GM18505 (cell line): ENCODE results near the gene ATG4D.
"Not testable (repeated sequence)": the region's sequence is repeated elsewhere in the genome, so short reads cannot be mapped to it uniquely, and the experiment has no call there.

Experiments used
- ATAC-seq: cut with Tn5 transposase; IDR thresholded peaks from one replicate; pipeline ENCODE4 v1.9.1; 2021; ENCODE audit not compliant: unreplicated experiment
- POLR2A ChIP-seq: IDR thresholded peaks from 4 replicates; pipeline ENCODE4 v1.6.1; 2011; ENCODE audit warnings: borderline replicate concordance; ENCODE audit not compliant: insufficient read depth, insufficient read length; ENCODE audit errors: extremely low read depth

The ATG4D gene

GRCh38 chr19:10514211-10515145 is 29.2 kb upstream of the ATG4D start:
- no peak for ATAC-seq
- TF ChIP-seq POLR2A = no peak

- TF ChIP-seq POLR2A = no peak
- no peak for ATAC-seq
Observed at GRCh38 chr19:10516064-10516385, 27.7 kb upstream of the ATG4D start.

DNA sequence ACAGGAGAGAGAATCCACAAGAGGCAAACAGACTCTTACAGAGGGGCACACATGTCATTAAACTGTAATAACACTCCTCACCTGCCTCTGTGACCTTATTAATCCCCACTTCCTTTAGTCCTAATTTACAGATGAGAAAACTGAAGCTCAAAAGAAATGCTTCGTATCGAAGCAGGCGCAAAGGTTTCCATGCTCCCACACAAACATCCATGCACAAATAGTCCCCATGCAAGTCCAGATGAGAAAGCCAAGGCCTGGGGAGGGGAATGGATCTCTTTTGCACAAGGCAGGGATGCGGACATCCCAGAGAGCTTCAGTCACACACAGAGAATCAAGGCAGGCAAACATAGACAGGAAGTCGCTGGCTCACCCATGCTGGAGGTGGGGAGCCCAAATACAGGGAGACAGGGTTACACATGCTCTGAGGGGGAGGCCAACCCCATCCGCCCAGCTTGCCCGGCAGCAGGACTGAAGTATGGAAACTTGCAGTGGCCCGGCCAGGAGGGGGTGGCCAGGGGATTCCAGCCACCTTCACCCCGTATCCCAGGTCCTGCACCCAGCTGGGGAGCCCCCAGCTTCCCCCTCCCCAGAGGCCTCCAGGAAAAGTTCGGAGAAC is 26.9 kb upstream of the ATG4D start:
- no peak for TF ChIP-seq POLR2A
- ATAC-seq = no peak

DNA sequence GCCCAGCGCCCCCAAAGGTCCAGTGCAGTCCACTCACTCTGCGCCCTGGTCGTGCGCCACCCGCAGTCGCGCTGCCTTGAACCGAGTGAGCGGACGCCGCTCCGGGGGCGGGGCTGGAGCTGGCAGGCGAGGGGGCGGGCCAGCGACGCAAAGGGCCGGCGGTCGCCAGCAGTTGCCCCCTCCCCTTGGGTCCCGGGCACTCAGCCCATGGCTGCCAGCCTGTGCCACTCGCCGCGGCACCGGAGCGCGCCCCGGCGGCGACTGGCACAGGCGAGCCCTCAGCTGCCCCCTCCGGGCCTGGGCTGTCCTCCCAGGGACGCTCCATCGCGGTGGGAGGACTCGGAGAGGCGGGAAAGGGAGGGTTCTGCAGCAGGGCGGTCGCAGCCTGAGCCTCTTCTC is 26.3 kb upstream of the ATG4D start, which contains the start of gene S1PR5:
Gene S1PR5 (minus strand): TSS at position 87 of the 399 bp plus-strand sequence. CDS start 2,436 bp downstream, outside the sequence.
- no peak for TF ChIP-seq POLR2A
- no peak for ATAC-seq

DNA sequence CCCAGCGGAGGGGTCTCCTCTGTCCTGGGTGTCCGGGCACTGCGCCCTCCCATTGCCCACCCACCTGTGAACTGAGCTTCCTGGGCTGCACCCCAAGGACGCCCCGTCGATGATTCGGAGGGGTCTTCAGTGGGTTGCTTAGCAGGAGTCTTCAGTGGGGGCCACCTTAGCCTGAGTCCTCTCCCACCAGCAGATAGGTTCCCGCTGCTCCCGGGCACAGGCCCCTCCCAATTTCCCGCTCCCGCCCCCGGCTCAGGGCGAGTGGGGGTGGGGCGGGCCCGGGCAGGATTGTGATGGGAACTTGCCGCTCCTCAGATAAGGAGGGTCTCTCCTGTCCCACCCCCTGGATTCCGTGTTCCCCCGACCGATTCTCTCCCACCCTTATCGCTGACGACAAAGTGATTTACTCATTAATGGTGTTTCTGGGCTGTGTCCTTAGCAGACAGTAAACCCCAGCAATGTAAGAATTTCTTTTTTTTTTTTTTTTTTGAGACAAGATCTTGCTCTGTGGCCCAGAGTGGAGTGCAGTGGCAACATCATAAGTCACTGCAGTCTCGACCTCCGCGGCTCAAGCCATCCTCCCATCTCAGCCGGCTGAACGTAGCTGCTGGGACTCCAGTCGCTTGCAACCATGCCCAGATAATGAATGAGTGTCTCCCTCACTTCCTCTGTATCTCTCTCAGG is 25.8 kb upstream of the ATG4D start:
- no peak for TF ChIP-seq POLR2A
- no peak for ATAC-seq

GRCh38 chr19:10518444-10519361 is 25.0 kb upstream of the ATG4D start:
- no peak for ATAC-seq
- TF ChIP-seq POLR2A = no peak

- TF ChIP-seq POLR2A = no peak
- no peak for ATAC-seq
Observed at GRCh38 chr19:10519421-10519820, 24.3 kb upstream of the ATG4D start.

- TF ChIP-seq POLR2A = no peak
- ATAC-seq = no peak
Observed at GRCh38 chr19:10520652-10521318, 22.9 kb upstream of the ATG4D start.

GRCh38 chr19:10521461-10522171 is 22.1 kb upstream of the ATG4D start:
- ATAC-seq = no peak
- no peak for TF ChIP-seq POLR2A

DNA sequence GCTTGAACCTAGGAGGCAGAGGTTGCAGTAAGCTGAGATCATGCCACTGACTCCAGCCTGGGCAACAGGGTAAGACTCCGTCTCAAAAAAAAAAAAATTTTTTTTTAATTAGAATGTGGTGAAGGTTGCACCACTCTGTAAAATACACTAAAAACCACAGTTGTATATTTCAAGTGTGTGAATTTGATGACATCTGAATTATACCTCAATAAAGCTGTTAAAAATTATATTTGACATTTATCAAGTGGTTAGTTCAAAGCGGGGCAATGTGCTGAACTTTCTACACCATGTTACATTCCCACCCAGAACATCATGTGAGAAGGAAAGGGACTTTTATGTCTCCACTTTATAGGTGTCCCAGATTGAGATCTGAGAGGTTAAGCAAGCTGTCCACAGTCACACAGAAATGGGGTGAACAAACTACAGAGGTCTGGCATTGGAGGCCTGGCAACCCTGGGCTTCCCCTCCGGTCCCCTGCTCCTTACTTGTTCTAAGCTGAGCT is 20.5 kb upstream of the ATG4D start:
- no peak for ATAC-seq
- TF ChIP-seq POLR2A = no peak

- no peak for ATAC-seq
- no peak for TF ChIP-seq POLR2A
Observed at GRCh38 chr19:10525636-10526035, 18.1 kb upstream of the ATG4D start.

DNA sequence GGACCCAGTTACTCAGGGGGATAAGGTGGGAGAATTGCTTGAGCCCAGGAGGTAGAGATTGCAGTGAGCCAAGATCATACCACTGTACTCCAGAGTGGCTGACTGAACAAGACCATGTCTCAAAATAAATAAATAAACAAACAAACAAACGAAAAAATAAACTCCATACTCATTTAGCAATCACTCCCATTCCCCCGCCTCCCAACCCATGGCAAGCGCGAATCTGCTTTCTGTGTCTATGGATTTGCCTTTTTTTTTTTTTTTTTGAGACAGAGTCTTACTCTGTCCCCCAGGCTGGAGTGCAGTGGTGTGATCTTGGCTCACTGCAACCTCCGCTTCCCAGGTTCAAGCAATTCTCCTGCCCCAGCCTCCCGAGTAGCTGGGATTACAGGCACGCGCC is 16.8 kb upstream of the ATG4D start:
- ATAC-seq = not testable (repeated sequence)
